H1 (cell line): Measurements from ENCODE around the gene MEIS3. TPM values are rescaled to one million over a fixed set of nuclear protein-coding genes. Genes with fewer than 3 reads are reported as not detected.

Source experiments
- BACH1 ChIP-seq: IDR thresholded peaks from 2 replicates; pipeline ENCODE4 v1.6.1; 2012; ENCODE audit warnings: low read length, improper control_type of control experiment
- CEBPB ChIP-seq: IDR thresholded peaks from 2 replicates; pipeline ENCODE4 v1.6.1; 2012; ENCODE audit warnings: low read depth, low read length
- CHD1 ChIP-seq: IDR thresholded peaks from 2 replicates; pipeline ENCODE4 v1.6.1; 2012; ENCODE audit warnings: low read depth, low read length, improper control_type of control experiment
- CHD7 ChIP-seq: fragments of 300-600 bp; sonication (generic); IDR thresholded peaks from 2 replicates; pipeline ENCODE4 v1.7.1; 2012; ENCODE audit warnings: low read length, moderate library complexity, mild to moderate bottlenecking, inconsistent platforms; ENCODE audit not compliant: insufficient replicate concordance
- CREB1 ChIP-seq: IDR thresholded peaks from 2 replicates; pipeline ENCODE4 v1.6.1; 2012; ENCODE audit warnings: inconsistent platforms
- NANOG ChIP-seq: IDR thresholded peaks from 2 replicates; pipeline ENCODE4 v1.6.1; 2011; ENCODE audit warnings: low read length, low read depth, mild to moderate bottlenecking, inconsistent platforms; ENCODE audit not compliant: insufficient read depth, poor library complexity, severe bottlenecking
- RAD21 ChIP-seq, 2 experiments: IDR thresholded peaks in 1 of 2; conservative IDR thresholded peaks in 1 of 2; 2 replicates each; pipeline ENCODE4 v1.6.1; 2011; ENCODE audit warnings: low read depth in 2 of 2, low read length in 2 of 2, improper control_type of control experiment in 1 of 2, inconsistent platforms in 1 of 2, mild to moderate bottlenecking in 1 of 2, moderate library complexity in 1 of 2
- TBP ChIP-seq: IDR thresholded peaks from 2 replicates; pipeline ENCODE4 v1.6.1; 2011; ENCODE audit warnings: low read depth, low read length, improper control_type of control experiment
- ZNF274 ChIP-seq: IDR thresholded peaks from 2 replicates; pipeline ENCODE4 v1.7.0; 2012; ENCODE audit warnings: low read length, borderline replicate concordance; ENCODE audit errors: extremely low read depth
- polyA plus RNA-seq, 7 experiments: library from polyadenylated mRNA; depleted of rRNA in 3 of 7; stranded (reverse) in 5 of 7; unstranded in 2 of 7; fragments of >200 nt in 5 of 7; fragments of 200-250 nt in 2 of 7; gene quantifications; 1 replicate in 5 of 7; 2 replicates in 1 of 7; 4 replicates in 1 of 7; pipeline versions ENCODE4 v1.2.1 to v1.2.3, GENCODE V29; 2011 to 2013; ENCODE audit warnings: missing spikeins in 2 of 7, mixed read lengths in 2 of 7
- total RNA-seq: library from RNA; stranded (reverse); fragmentation: NEBNext Ultra II Directional; extraction: Animal tissue kit (Norgen Biotek cat#: 25700); gene quantifications from 2 replicates; pipeline ENCODE4 v1.2.1, GENCODE V29; 2021
- TF ChIP-seq, protein P1 (sequence below), 3 experiments: IDR thresholded peaks; 1 replicate in 2 of 3; 2 replicates in 1 of 3; pipeline versions ENCODE4 v1.5.1 to v1.6.1; 2011; ENCODE audit warnings: low read length in 3 of 3, mild to moderate bottlenecking in 3 of 3, inconsistent platforms in 2 of 3, low read depth in 1 of 3, moderate library complexity in 1 of 3; ENCODE audit not compliant: insufficient read depth in 1 of 3; ENCODE audit errors: control extremely low read depth in 1 of 3

Gene MEIS3
- total and polyA plus RNA-seq, 2 of the 8 experiments (the other 6 are each of a cell fraction or from before 2014, with no cell fraction given) = 24.5 to 28.2 TPM

GRCh38 chr19:47371261-47371660 is 48.1 kb downstream of the MEIS3 start (continued):
- TF ChIP-seq CHD7 (no peak), CEBPB (no peak), ZNF274 (no peak), CREB1 (no peak), CHD1 (no peak), NANOG (no peak), RAD21 (IDR thresholded peaks at IDR 0.05 in 1 of 2, conservative IDR thresholded peaks at IDR 0.05 in 1 of 2; ENCODE audit: low read depth in 2 of 2, low read length in 2 of 2) (no peak), TBP (no peak), BACH1 (no peak)
- TF ChIP-seq, protein P1, sequence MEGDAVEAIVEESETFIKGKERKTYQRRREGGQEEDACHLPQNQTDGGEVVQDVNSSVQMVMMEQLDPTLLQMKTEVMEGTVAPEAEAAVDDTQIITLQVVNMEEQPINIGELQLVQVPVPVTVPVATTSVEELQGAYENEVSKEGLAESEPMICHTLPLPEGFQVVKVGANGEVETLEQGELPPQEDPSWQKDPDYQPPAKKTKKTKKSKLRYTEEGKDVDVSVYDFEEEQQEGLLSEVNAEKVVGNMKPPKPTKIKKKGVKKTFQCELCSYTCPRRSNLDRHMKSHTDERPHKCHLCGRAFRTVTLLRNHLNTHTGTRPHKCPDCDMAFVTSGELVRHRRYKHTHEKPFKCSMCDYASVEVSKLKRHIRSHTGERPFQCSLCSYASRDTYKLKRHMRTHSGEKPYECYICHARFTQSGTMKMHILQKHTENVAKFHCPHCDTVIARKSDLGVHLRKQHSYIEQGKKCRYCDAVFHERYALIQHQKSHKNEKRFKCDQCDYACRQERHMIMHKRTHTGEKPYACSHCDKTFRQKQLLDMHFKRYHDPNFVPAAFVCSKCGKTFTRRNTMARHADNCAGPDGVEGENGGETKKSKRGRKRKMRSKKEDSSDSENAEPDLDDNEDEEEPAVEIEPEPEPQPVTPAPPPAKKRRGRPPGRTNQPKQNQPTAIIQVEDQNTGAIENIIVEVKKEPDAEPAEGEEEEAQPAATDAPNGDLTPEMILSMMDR (IDR thresholded peaks at IDR 0.05; ENCODE audit: control extremely low read depth in 1 of 3, insufficient read depth in 1 of 3, low read depth in 1 of 3, low read length in 3 of 3) = no peak
